ENCODE results near the gene B4GALT5.

B4GALT5 gene

GRCh38 chr20:49684335-49684997, 29.2 kb downstream of the B4GALT5 start:
- DNase-seq (ENCODE audit: low read depth, low spot score) = no peak
- Histone ChIP-seq H3K9ac (ENCODE audit: insufficient read length) (peak overlapping the region; percentile 25), H3K27ac (peak overlapping the region; percentile 96), H3K4me3 (peak overlapping the region; percentile 6; the same call in 1 of the 2 replicates), H3K36me3 (ENCODE audit: insufficient read depth, low read length) (no peaks in the 10 kb centered on the region), H3K9me3 (ENCODE audit: low read depth, low read length) (no peaks in the 10 kb centered on the region)
- no peak for TF ChIP-seq EZH2 (IDR thresholded peaks at IDR 0.05)
- no peak for TF ChIP-seq POLR2AphosphoS5 (IDR thresholded peaks at IDR 0.05; ENCODE audit: borderline replicate concordance, low read depth, low read length)
- TF ChIP-seq FOXP2 (optimal IDR thresholded peaks at IDR 0.05; ENCODE audit: control extremely low read depth, extremely low read length, insufficient read depth) = no peak

GRCh38 chr20:49682798-49683197, 30.9 kb downstream of the B4GALT5 start:
- H3K4me3 ChIP-seq = no peak overlapping the region
- H3K36me3 ChIP-seq (ENCODE audit: insufficient read depth, low read length) = no peaks in the 10 kb centered on the region
- no peak overlapping the region for H3K9ac ChIP-seq (ENCODE audit: insufficient read length)
- no peaks in the 10 kb centered on the region for H3K9me3 ChIP-seq (ENCODE audit: low read depth, low read length)
- no peak for TF ChIP-seq EZH2 (IDR thresholded peaks at IDR 0.05)
- DNase-seq (ENCODE audit: low read depth, low spot score) = no peak
- H3K27ac ChIP-seq = peak overlapping the region; percentile 55; the same call in 1 of the 2 replicates

- Histone ChIP-seq H3K4me3 (no peak overlapping the region), H3K9ac (ENCODE audit: insufficient read length) (no peak overlapping the region), H3K27ac (peak overlapping the region; percentile 59; the same call in 1 of the 2 replicates), H3K36me3 (ENCODE audit: insufficient read depth, low read length) (no peaks in the 10 kb centered on the region), H3K9me3 (ENCODE audit: low read depth, low read length) (no peaks in the 10 kb centered on the region)
- DNase-seq (ENCODE audit: low read depth, low spot score) = no peak
- TF ChIP-seq EZH2 (IDR thresholded peaks at IDR 0.05) (no peak), POLR2AphosphoS5 (IDR thresholded peaks at IDR 0.05; ENCODE audit: borderline replicate concordance, low read depth, low read length) (no peak)
Observed at GRCh38 chr20:49682278-49682677, 31.4 kb downstream of the B4GALT5 start.

GRCh38 chr20:49681850-49682216, 31.8 kb downstream of the B4GALT5 start:
- no peak for DNase-seq (ENCODE audit: low read depth, low spot score)
- TF ChIP-seq EZH2 (IDR thresholded peaks at IDR 0.05) = no peak
- no peak for TF ChIP-seq FOXP2 (optimal IDR thresholded peaks at IDR 0.05; ENCODE audit: control extremely low read depth, extremely low read length, insufficient read depth)
- Histone ChIP-seq H3K4me3 (no peak overlapping the region), H3K9ac (ENCODE audit: insufficient read length) (no peak overlapping the region), H3K36me3 (ENCODE audit: insufficient read depth, low read length) (no peaks in the 10 kb centered on the region; the same call in 1 of the 2 replicates), H3K9me3 (ENCODE audit: low read depth, low read length) (no peaks in the 10 kb centered on the region), H3K27ac (peak overlapping the region; percentile 59)

GRCh38 chr20:49680484-49680883, 33.2 kb downstream of the B4GALT5 start:
- no peak for DNase-seq (ENCODE audit: low read depth, low spot score)

GRCh38 chr20:49679634-49680033, 34.0 kb downstream of the B4GALT5 start:
- no peaks in the 10 kb centered on the region; the same call in 1 of the 2 replicates for H3K36me3 ChIP-seq (ENCODE audit: insufficient read depth, low read length)
- 0 out of 2 replicates have a peak overlapping the region, but pooled peaks have one; percentile 12 for H3K27ac ChIP-seq
- no peak overlapping the region for H3K4me3 ChIP-seq
- H3K9ac ChIP-seq (ENCODE audit: insufficient read length) = no peak overlapping the region
- no peak for DNase-seq (ENCODE audit: low read depth, low spot score)
- H3K9me3 ChIP-seq (ENCODE audit: low read depth, low read length) = no peaks in the 10 kb centered on the region
- TF ChIP-seq POLR2AphosphoS5 (IDR thresholded peaks at IDR 0.05; ENCODE audit: borderline replicate concordance, low read depth, low read length) (no peak), EZH2 (IDR thresholded peaks at IDR 0.05) (no peak), FOXP2 (optimal IDR thresholded peaks at IDR 0.05; ENCODE audit: control extremely low read depth, extremely low read length, insufficient read depth) (no peak)

More at GRCh38 chr20:49680484-49680883, 33.2 kb downstream of the B4GALT5 start:
- no peak for TF ChIP-seq FOXP2 (optimal IDR thresholded peaks at IDR 0.05; ENCODE audit: control extremely low read depth, extremely low read length, insufficient read depth)
- TF ChIP-seq EZH2 (IDR thresholded peaks at IDR 0.05) = no peak
- TF ChIP-seq POLR2AphosphoS5 (IDR thresholded peaks at IDR 0.05; ENCODE audit: borderline replicate concordance, low read depth, low read length) = no peak
- Histone ChIP-seq H3K9ac (ENCODE audit: insufficient read length) (no peak overlapping the region), H3K9me3 (ENCODE audit: low read depth, low read length) (no peaks in the 10 kb centered on the region), H3K27ac (peak overlapping the region; percentile 44; the same call in 1 of the 2 replicates), H3K36me3 (ENCODE audit: insufficient read depth, low read length) (no peaks in the 10 kb centered on the region; the same call in 1 of the 2 replicates), H3K4me3 (peak overlapping the region; percentile 3)

GRCh38 chr20:49677777-49678758, 35.6 kb downstream of the B4GALT5 start:
- Histone ChIP-seq H3K36me3 (ENCODE audit: insufficient read depth, low read length) (no peaks in the 10 kb centered on the region; the same call in 1 of the 2 replicates), H3K4me3 (peak overlapping the region; percentile 38; the same call in 1 of the 2 replicates), H3K9me3 (ENCODE audit: low read depth, low read length) (no peaks in the 10 kb centered on the region), H3K9ac (ENCODE audit: insufficient read length) (no peak overlapping the region), H3K27ac (peak overlapping the region; percentile 84; the same call in 1 of the 2 replicates)
- DNase-seq (ENCODE audit: low read depth, low spot score) = no peak
- TF ChIP-seq EZH2 (IDR thresholded peaks at IDR 0.05) (no peak), POLR2AphosphoS5 (IDR thresholded peaks at IDR 0.05; ENCODE audit: borderline replicate concordance, low read depth, low read length) (no peak), FOXP2 (optimal IDR thresholded peaks at IDR 0.05; ENCODE audit: control extremely low read depth, extremely low read length, insufficient read depth) (no peak)

- no peak for DNase-seq (ENCODE audit: low read depth, low spot score)
- TF ChIP-seq EZH2 (IDR thresholded peaks at IDR 0.05) (no peak), POLR2AphosphoS5 (IDR thresholded peaks at IDR 0.05; ENCODE audit: borderline replicate concordance, low read depth, low read length) (no peak), FOXP2 (optimal IDR thresholded peaks at IDR 0.05; ENCODE audit: control extremely low read depth, extremely low read length, insufficient read depth) (no peak)
- H3K4me3 ChIP-seq = no peak overlapping the region
- H3K9ac ChIP-seq (ENCODE audit: insufficient read length) = no peak overlapping the region
- H3K27ac ChIP-seq = peak overlapping the region; percentile 52; the same call in 1 of the 2 replicates
- no peaks in the 10 kb centered on the region; the same call in 1 of the 2 replicates for H3K36me3 ChIP-seq (ENCODE audit: insufficient read depth, low read length)
- no peaks in the 10 kb centered on the region for H3K9me3 ChIP-seq (ENCODE audit: low read depth, low read length)
Observed at GRCh38 chr20:49676581-49677291, 36.9 kb downstream of the B4GALT5 start.
